GM21576 (cell line): Measurements from ENCODE around the gene ITPRID1.

Source experiments
- ATAC-seq: cut with Tn5 transposase; IDR thresholded peaks from one replicate; pipeline ENCODE4 v1.9.1; 2021; ENCODE audit warnings: mild to moderate bottlenecking, moderate library complexity; ENCODE audit not compliant: unreplicated experiment

The ITPRID1 gene

GRCh38 chr7:31692871-31693270, 179.0 kb downstream of the ITPRID1 start:
- no peak for ATAC-seq

- no peak for ATAC-seq
Observed at GRCh38 chr7:31695859-31696614, 182.1 kb downstream of the ITPRID1 start.

- no peak for ATAC-seq
Observed at GRCh38 chr7:31699050-31699449, 185.2 kb downstream of the ITPRID1 start.

- no peak for ATAC-seq
Observed at GRCh38 chr7:31702354-31702753, 188.5 kb downstream of the ITPRID1 start.

GRCh38 chr7:31705377-31705776, 191.5 kb downstream of the ITPRID1 start:
- ATAC-seq = no peak

- ATAC-seq = no peak
Observed at GRCh38 chr7:31707089-31707488, 193.2 kb downstream of the ITPRID1 start.
